Activated T-cell treated with anti-CD3 and anti-CD28 coated beads, Interleukin-2, amount 50 U/mL, for 72 hours (primary cell): ENCODE results near the gene NEDD9. TPM values are rescaled to one million over a fixed set of nuclear protein-coding genes. Genes with fewer than 3 reads are reported as not detected.

Experiments used
- ATAC-seq, 2 donors: fragments of 150-1000 bp; cut with Tn5 transposase; replicated peaks in 1 of 2; 2 replicates each; pipeline ENCODE4 v1.10.0; 2021; ENCODE audit warnings: moderate library complexity in 2 of 2, mild to moderate bottlenecking in 1 of 2
- DNase-seq, 2 donors: peaks; one replicate each; pipeline ENCODE4 v3.0.0; 2021 to 2022; ENCODE audit warnings: mixed read lengths in 1 of 2
- H3K27ac Mint-ChIP-seq: one replicate; pipeline ENCODE4 v1.8.0; 2022; ENCODE audit warnings: mild to moderate bottlenecking, moderate library complexity, mixed read lengths
- H3K27me3 Mint-ChIP-seq: one replicate; pipeline ENCODE4 v1.8.0; 2022; ENCODE audit warnings: low read depth, mixed read lengths
- H3K36me3 Mint-ChIP-seq, 2 donors: one replicate each; pipeline ENCODE4 v1.8.0; 2022; ENCODE audit warnings: mixed read lengths in 2 of 2, mild to moderate bottlenecking in 1 of 2; ENCODE audit not compliant: insufficient read depth in 2 of 2
- H3K4me1 Mint-ChIP-seq: one replicate; pipeline ENCODE4 v1.8.0; 2022; ENCODE audit warnings: low read depth, mixed read lengths
- H3K4me3 Mint-ChIP-seq, 2 donors: one replicate each; pipeline ENCODE4 v1.8.0; 2022; ENCODE audit warnings: mild to moderate bottlenecking in 2 of 2, mixed read lengths in 2 of 2, moderate library complexity in 2 of 2
- H3K9me3 Mint-ChIP-seq, 2 donors: one replicate each; pipeline ENCODE4 v1.8.0; 2022; ENCODE audit warnings: mixed read lengths in 2 of 2
- total RNA-seq, 2 donors: library from RNA; stranded (reverse); gene quantifications; one replicate each; pipeline ENCODE4 v1.2.3, GENCODE V29; 2022

Gene NEDD9, protein sequence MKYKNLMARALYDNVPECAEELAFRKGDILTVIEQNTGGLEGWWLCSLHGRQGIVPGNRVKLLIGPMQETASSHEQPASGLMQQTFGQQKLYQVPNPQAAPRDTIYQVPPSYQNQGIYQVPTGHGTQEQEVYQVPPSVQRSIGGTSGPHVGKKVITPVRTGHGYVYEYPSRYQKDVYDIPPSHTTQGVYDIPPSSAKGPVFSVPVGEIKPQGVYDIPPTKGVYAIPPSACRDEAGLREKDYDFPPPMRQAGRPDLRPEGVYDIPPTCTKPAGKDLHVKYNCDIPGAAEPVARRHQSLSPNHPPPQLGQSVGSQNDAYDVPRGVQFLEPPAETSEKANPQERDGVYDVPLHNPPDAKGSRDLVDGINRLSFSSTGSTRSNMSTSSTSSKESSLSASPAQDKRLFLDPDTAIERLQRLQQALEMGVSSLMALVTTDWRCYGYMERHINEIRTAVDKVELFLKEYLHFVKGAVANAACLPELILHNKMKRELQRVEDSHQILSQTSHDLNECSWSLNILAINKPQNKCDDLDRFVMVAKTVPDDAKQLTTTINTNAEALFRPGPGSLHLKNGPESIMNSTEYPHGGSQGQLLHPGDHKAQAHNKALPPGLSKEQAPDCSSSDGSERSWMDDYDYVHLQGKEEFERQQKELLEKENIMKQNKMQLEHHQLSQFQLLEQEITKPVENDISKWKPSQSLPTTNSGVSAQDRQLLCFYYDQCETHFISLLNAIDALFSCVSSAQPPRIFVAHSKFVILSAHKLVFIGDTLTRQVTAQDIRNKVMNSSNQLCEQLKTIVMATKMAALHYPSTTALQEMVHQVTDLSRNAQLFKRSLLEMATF
- total RNA-seq: 10 to 100 TPM; 20.8 to 36.4 TPM

DNA sequence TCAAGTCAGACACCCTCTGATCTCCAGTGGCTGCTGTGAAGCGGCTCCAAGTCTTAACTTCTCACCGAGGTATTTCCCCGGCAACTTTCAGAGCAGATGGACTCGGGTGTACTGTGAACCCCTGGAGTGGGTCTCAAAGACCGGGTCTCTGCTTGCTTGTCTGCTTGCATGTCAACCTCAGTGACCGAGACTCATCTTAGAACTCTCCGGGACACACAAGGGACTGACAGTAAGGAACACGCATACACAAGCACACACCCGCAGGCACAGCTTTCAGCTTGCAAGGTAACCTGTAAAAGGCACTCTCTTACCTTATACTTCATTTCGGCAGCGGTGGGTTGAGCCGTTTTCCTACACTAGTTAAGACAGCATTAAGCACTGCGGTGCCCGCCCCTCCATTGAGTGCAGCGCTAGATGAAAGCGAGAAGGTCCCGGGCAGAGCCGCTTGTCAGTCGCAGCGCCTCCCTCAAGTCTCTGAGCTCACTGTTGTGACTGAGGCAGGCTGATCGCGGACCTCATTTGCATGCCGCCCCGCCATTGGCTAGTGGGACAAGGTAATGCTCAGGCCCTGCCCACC, at the start of gene NEDD9:
TSS of gene NEDD9 (minus strand) at position 476 of the 577 bp plus-strand sequence. CDS start at position 323, 153 bp downstream.
- H3K36me3 Mint-ChIP-seq: peaks cover 0 to 3% of the 10 kb centered on the region in 2 donors
- ATAC-seq: peak; percentile 97 to 98

DNA sequence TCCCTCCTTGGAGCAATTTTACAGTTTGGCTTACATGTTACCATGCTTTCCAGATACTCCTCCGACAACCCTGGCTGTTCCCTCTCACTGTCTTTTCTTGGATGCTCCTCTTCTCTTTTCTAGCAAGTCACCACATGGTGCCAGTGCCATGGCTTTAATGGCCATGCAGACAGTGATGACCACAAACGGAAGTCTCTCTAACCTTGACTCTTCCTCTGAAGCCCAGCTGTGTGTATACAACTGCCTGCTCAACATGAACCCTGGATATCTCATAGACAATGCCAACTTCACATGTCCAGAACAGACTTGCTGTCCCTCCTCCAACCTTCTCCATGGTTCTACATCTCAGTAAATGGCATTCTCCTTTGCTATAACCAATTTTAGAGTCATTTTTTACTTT, 49.8 kb upstream of the NEDD9 start:
- H3K27ac Mint-ChIP-seq: no peak overlapping the region
- no peak overlapping the region for H3K4me3 Mint-ChIP-seq
- peaks cover 15% of the 10 kb centered on the region for H3K4me1 Mint-ChIP-seq
- H3K27me3 Mint-ChIP-seq: no peaks in the 10 kb centered on the region
- H3K36me3 Mint-ChIP-seq: peaks cover 0 to 2% of the 10 kb centered on the region in 2 donors
- ATAC-seq (no peak), DNase-seq (no peak)
- peaks cover 1 to 2% of the 10 kb centered on the region in 2 donors for H3K9me3 Mint-ChIP-seq

More for the DNA sequence above, at the start of gene NEDD9:
- H3K4me1 Mint-ChIP-seq: peaks cover 74% of the 10 kb centered on the region
- peak; percentile 91 to 96 for DNase-seq
- no peaks in the 10 kb centered on the region for H3K27me3 Mint-ChIP-seq
- peak within 1 kb of the TSS; percentile 89 for H3K27ac Mint-ChIP-seq
- H3K4me3 Mint-ChIP-seq: peak within 1 kb of the TSS; percentile 90 to 91
- H3K9me3 Mint-ChIP-seq: no peaks in the 10 kb centered on the region

DNA sequence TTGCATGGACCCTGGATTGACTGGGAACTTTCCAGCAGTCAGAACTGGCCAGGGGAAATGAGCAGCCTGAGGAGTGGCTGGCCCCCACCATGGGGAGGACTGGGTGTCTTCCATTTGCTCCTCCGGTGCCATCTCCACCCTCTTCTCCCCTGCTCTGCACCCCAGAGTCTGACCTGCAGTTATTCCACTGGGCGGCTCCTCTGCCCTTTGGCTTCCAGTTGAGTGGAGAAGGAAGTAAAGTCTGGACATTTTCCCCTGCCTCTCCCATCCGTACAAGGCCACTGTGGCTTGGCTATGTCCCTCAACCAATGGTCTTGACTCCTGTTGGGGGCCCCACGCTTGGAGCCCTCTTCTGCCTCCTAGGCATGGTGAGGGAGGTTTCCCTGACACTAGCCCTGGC, 47.9 kb upstream of the NEDD9 start:
- DNase-seq: no peak
- Mint-ChIP-seq H3K36me3 (peaks cover 0 to 2% of the 10 kb centered on the region in 2 donors), H3K4me3 (no peak overlapping the region), H3K27me3 (no peaks in the 10 kb centered on the region), H3K27ac (no peak overlapping the region), H3K9me3 (peaks cover 1 to 2% of the 10 kb centered on the region in 2 donors), H3K4me1 (peaks cover 33% of the 10 kb centered on the region)
- no peak for ATAC-seq

DNA sequence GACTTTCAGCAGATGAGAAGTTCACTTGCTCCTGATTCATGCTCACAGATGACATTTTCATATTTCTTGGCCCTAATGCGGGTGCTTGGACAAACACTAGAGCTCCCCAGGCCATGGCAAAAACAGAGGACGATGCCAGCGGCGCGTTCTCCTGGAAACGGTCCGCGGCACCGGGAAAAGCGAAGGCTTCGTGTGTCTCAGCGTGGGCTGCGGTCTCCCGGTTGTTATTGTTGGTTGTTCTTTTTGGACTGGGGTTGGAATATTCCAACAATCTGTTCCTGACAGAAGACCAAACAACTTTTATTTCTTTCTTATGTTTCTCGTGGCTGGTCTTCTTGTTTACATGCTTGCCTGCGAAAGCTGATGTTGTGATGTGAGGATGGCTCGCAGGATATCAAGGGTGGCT, 46.8 kb upstream of the NEDD9 start:
- Mint-ChIP-seq H3K36me3 (peaks cover 0 to 2% of the 10 kb centered on the region in 2 donors), H3K27me3 (no peaks in the 10 kb centered on the region), H3K4me1 (peaks cover 39% of the 10 kb centered on the region), H3K9me3 (peaks cover 1 to 2% of the 10 kb centered on the region in 2 donors), H3K4me3 (no peak overlapping the region), H3K27ac (no peak overlapping the region)
- DNase-seq: no peak
- no peak for ATAC-seq

DNA sequence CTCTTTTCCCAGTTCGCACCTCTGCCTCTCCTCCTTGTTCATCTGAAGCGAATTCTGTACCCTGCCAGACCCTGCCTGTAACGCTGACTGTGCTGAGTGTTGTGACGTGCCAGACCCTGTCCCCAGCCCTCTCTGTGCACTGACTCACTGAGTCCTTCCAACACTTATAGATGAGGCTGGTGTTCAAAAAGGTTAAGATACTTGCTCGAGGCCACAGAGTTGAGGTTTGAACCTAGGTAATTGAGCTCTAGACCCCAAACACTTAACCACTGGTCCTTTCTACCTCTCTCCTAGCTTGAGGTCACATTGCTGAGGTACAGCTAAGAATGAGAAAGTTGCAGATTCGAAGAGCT, 45.7 kb upstream of the NEDD9 start:
- Mint-ChIP-seq H3K27ac (peak overlapping the region; percentile 93), H3K27me3 (no peaks in the 10 kb centered on the region), H3K4me3 (peak overlapping the region; percentile 73 to 79), H3K9me3 (peaks cover 1 to 2% of the 10 kb centered on the region in 2 donors), H3K36me3 (peaks cover 0 to 2% of the 10 kb centered on the region in 2 donors), H3K4me1 (peaks cover 39% of the 10 kb centered on the region)
- ATAC-seq: peak; percentile 91
- peak; percentile 50 to 54 for DNase-seq

DNA sequence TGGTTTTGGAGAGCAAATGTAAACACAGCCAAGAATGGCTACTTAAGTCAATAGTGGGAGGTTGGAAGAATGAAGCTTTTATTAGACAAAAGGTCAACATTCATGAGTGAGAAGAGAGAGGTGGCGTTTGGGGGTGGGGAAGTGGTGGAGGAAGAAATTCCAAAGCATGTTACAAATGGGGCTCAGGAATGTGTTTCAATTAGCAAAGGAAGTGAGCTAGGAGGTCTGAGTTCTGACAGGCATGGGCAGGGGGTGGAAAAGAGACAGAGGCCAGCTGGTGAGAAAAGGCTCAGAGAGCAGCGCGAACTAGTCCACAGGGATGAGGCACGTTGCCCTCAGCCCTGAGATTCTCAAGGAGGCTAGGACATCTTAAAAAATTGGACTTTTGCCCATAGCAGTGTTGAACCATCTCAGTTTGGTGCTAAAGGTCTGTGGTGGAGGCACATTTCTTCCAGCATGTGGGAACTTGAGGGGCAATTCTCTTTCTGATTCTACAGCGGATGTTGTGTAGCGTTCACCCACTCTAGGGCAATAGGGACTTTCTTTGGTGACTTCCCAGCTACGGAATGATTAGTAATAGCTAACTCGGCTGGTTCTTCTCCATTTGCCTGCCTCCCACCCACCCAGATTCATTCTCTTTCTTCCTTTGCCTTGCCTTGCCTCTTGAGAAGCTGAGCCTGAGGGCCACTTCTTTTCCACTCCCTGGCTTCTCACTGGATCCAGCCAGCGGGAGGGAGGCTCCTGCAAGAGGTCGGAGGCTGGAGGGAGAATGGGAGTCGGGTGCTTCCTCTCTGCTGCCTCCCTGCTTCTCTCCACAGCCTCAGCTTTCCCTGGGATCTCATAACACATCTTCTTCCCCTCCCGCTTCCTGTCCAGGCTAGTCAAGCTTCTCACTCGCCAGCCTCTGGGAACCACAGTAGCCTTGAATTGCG, 45.1 kb upstream of the NEDD9 start:
- ATAC-seq (peak; percentile 72 to 80), DNase-seq (peak; percentile 33 to 54)
- H3K36me3 Mint-ChIP-seq: peaks cover 0 to 4% of the 10 kb centered on the region in 2 donors
- peaks cover 39% of the 10 kb centered on the region for H3K4me1 Mint-ChIP-seq
- peak overlapping the region; percentile 93 for H3K27ac Mint-ChIP-seq
- H3K9me3 Mint-ChIP-seq: peaks cover 1 to 2% of the 10 kb centered on the region in 2 donors
- H3K4me3 Mint-ChIP-seq: peak overlapping the region; percentile 73 to 79
- no peaks in the 10 kb centered on the region for H3K27me3 Mint-ChIP-seq

DNA sequence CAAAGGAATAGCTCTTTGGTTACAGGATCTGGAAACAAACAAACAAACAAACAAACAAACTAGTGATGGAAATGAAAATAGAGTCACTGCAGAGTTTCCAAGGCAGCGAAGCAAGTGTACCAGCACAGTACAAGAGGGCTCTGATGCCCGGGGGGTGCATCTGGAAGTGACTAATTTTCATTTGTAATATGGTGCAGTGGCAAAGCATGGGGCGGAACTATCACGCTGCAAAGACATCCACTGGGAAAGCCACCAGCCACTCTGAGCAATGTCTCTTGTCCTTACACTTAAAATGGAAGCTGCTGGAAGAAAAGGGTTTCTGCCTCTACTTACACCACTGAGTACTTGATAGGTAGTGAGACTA, 44.4 kb upstream of the NEDD9 start:
- Mint-ChIP-seq H3K4me1 (peaks cover 39% of the 10 kb centered on the region), H3K9me3 (peaks cover 1 to 2% of the 10 kb centered on the region in 2 donors), H3K27me3 (no peaks in the 10 kb centered on the region), H3K27ac (peak overlapping the region; percentile 93), H3K36me3 (peaks cover 0 to 4% of the 10 kb centered on the region in 2 donors), H3K4me3 (peak overlapping the region; percentile 73 to 79)
- ATAC-seq (no peak), DNase-seq (no peak)

DNA sequence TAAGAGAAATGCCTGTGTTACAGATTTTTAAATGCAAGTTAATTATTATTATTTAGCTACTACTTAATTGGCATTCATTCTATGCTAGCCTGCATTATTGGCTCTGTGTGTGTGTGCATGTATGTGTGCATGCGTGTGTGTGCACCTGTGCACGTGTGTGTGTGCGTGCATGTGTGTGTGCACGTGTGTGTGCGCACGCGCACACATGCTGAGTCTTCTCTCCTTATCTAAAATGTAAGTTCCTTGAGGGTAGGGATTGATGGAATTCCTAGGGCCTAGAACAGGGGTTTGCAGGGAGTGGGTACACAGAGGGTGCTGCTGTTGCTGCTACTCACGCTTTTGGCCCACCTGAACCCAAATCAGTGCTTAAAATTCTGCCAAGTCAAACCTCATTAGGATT, 43.8 kb upstream of the NEDD9 start:
- no peak for DNase-seq
- Mint-ChIP-seq H3K27me3 (no peaks in the 10 kb centered on the region), H3K4me1 (peaks cover 39% of the 10 kb centered on the region), H3K36me3 (peaks cover 0 to 4% of the 10 kb centered on the region in 2 donors), H3K4me3 (peak overlapping the region; percentile 8 to 79), H3K9me3 (peaks cover 1 to 2% of the 10 kb centered on the region in 2 donors), H3K27ac (no peak overlapping the region)
- no peak for ATAC-seq

DNA sequence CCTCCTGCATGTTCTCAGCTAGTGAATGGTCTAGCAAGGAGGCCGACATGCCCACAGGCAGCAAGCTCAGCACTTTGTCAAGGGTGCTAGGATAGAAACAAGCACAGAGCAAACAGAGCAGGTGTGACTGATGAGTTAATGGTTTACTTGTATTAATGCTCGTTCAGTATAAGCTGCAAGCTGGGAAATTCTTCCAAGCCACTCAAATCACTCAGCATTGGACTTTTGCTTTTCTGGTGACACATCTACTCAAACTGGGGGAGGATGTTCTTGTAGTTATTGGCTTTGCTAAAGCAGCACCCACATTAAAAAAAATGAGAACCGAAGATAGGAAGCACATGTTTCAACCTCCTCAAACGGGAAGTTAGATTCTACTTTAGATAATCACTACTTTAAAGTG, 43.1 kb upstream of the NEDD9 start:
- Mint-ChIP-seq H3K27ac (peak overlapping the region; percentile 74), H3K36me3 (peaks cover 0 to 2% of the 10 kb centered on the region in 2 donors), H3K4me1 (peaks cover 39% of the 10 kb centered on the region), H3K27me3 (no peaks in the 10 kb centered on the region), H3K4me3 (peak overlapping the region; percentile 27 to 67), H3K9me3 (peaks cover 0 to 1% of the 10 kb centered on the region in 2 donors)
- ATAC-seq (peak; percentile 13 to 28), DNase-seq (no peak)

DNA sequence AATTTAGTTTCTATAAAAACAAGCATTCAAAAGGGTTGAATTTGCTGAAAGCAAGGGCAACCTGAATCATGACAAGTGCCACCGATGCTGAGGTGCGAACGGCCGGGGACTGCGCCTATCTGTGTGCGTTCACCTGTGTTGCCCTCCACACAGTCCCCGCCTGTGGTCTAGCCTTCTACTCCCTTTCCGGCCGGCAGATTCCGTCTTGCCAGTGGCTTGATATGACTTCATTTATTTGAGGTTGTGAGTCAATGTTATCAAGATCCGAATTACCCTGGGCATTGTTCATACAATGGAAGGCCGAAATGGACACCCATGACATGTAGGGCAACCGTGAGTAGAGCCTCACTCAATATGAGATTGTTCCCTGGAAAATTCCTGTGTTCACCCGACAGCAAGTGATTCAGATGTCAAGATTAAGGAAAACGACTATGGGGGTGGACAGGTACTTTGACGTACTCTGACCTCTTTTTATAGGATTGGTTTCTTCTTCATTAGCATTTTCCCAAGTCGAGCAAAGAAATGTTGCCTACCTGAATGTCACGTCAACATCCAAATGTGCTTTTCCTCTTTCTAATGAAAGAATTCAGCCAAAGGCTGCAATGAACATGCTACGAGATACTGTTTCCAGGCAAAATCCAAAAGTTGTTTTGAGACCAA, 41.1 kb upstream of the NEDD9 start:
- Mint-ChIP-seq H3K27me3 (no peaks in the 10 kb centered on the region), H3K9me3 (no peaks in the 10 kb centered on the region), H3K4me1 (peaks cover 36% of the 10 kb centered on the region), H3K27ac (no peak overlapping the region), H3K36me3 (peaks cover 0 to 2% of the 10 kb centered on the region in 2 donors), H3K4me3 (no peak overlapping the region)
- ATAC-seq: no peak
- DNase-seq: no peak

DNA sequence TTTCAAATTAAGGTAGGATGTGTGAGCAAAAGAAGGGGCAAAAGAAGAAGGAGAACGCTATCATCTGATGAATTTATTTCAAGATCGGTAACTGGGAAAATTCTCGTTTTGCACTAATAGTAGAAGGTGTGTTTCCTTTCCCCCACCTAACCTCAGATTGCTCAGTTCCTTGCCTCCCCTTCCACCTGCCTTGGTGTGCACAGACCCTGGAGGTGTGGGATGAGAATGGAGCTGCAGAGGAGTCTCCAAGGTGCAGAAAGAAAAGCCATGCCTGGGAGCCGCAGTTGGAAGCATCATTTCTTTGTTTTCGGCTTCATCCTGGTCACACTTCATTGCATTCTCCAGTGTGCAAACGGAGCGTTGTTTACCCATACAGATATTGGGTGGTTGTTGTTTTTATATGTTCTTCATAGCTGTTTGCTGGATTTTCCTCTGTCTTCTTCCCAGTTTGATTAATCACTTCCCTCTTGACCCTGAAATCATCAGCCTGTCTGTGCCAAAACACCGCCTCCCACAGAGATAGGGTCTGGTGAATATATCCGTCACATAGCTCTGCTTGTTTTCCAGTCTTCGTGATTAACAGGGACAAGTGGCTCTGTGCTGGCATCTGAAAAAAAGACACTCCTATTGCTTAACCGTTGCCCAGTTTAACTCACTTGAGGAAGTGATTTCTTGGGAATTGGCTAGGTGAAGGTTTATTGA, 40.2 kb upstream of the NEDD9 start:
- Mint-ChIP-seq H3K4me1 (peaks cover 27% of the 10 kb centered on the region), H3K9me3 (no peaks in the 10 kb centered on the region), H3K4me3 (no peak overlapping the region), H3K36me3 (peaks cover 0 to 2% of the 10 kb centered on the region in 2 donors), H3K27ac (no peak overlapping the region), H3K27me3 (no peaks in the 10 kb centered on the region)
- no peak for DNase-seq
- ATAC-seq: no peak
